Endothelial cell of umbilical vein (primary cell): ENCODE measurements around the gene CEP120. TPM values are rescaled to one million over a fixed set of nuclear protein-coding genes. Genes with fewer than 3 reads are reported as not detected.

ENCODE experiments used
- BruUV-seq: library from RNA; stranded (reverse); fragments of 400-500 nt; replicated peaks from 2 replicates; lab custom pipeline; 2021; lab: Mats Ljungman, UMichigan
- CTCF ChIA-PET: fragments of 300-600, 350-600 bp; sonication (Branson Sonifier 250); formaldehyde crosslinking; loops from one replicate; lab custom pipeline; 2021; ENCODE audit warnings: antibody characterized with exemption, inconsistent platforms; lab: Charles Lee
- POLR2A ChIA-PET: fragments of 300-600, 350-600 bp; sonication (Branson Sonifier 250); formaldehyde crosslinking; loops from one replicate; lab custom pipeline; 2021; ENCODE audit warnings: antibody characterized with exemption, inconsistent platforms; lab: Charles Lee
- DNase-seq: peaks from one replicate; pipeline ENCODE4 v3.0.0-alpha.2; 2011; ENCODE audit warnings: low read depth, low spot score
- FAIRE-seq: peaks from 2 replicates; lab custom pipeline; 2011; peaks lifted over from hg19 to GRCh38; lab: Jason Lieb, UNC
- H2AFZ ChIP-seq: 2 replicates; pipeline ENCODE4 v1.6.0; 2012; ENCODE audit warnings: low read depth, low read length, control low read depth, inconsistent platforms
- H3K27ac ChIP-seq: 2 replicates; pipeline ENCODE4 v1.5.1; 2011; ENCODE audit warnings: low read depth, mild to moderate bottlenecking, control low read depth, low read length, moderate library complexity; ENCODE audit not compliant: insufficient read depth
- H3K27me3 ChIP-seq, 2 experiments: 2 replicates each; pipeline versions ENCODE4 v1.6.0 to v1.6.1; 2011; ENCODE audit warnings: low read length in 2 of 2, mixed read lengths in 1 of 2; ENCODE audit not compliant: control insufficient read depth in 2 of 2, insufficient read depth in 2 of 2
- H3K36me3 ChIP-seq, 2 experiments: 2 replicates in 1 of 2; 3 replicates in 1 of 2; pipeline ENCODE4 v1.5.1; 2011; ENCODE audit warnings: low read length in 2 of 2, mild to moderate bottlenecking in 1 of 2, moderate library complexity in 1 of 2; ENCODE audit not compliant: control insufficient read depth in 2 of 2, insufficient read depth in 2 of 2; ENCODE audit errors: extremely low read depth in 1 of 2
- H3K4me1 ChIP-seq: 3 replicates; pipeline ENCODE4 v1.5.1; 2011; ENCODE audit warnings: mild to moderate bottlenecking, low read length; ENCODE audit not compliant: control insufficient read depth, insufficient read depth; ENCODE audit errors: extremely low read depth
- H3K4me2 ChIP-seq: 2 replicates; pipeline ENCODE4 v1.6.1; 2011; ENCODE audit warnings: low read length, control low read depth, mixed read lengths; ENCODE audit not compliant: insufficient read depth
- H3K4me3 ChIP-seq, 3 experiments: fragments of 200-600 bp in 1 of 3; sonication (generic), shearing (Covaris generic) in 1 of 3; replicated peaks in 1 of 3; 2 replicates each; pipeline ENCODE4 v1.5.1; 2011 to 2016; ENCODE audit warnings: control low read depth in 3 of 3, low read length in 3 of 3, mild to moderate bottlenecking in 2 of 3, inconsistent platforms in 1 of 3, low read depth in 1 of 3, moderate library complexity in 1 of 3; ENCODE audit not compliant: insufficient read depth in 1 of 3
- H3K79me2 ChIP-seq: 2 replicates; pipeline ENCODE4 v1.6.0; 2012; ENCODE audit warnings: low read length, inconsistent platforms; ENCODE audit not compliant: control insufficient read depth, insufficient read depth
- H3K9ac ChIP-seq: replicated peaks from 2 replicates; pipeline ENCODE3; 2011; ENCODE audit warnings: low read length, control low read depth; ENCODE audit not compliant: insufficient read depth; ENCODE audit errors: extremely low read depth
- H3K9me1 ChIP-seq: replicated peaks from 3 replicates; pipeline ENCODE4 v1.6.0; 2011; ENCODE audit warnings: mild to moderate bottlenecking, low read length; ENCODE audit not compliant: control insufficient read depth, insufficient read depth; ENCODE audit errors: extremely low read depth
- H3K9me3 ChIP-seq: replicated peaks from 2 replicates; pipeline ENCODE4 v1.5.1; 2012; ENCODE audit warnings: low read length, inconsistent platforms; ENCODE audit not compliant: control insufficient read depth, insufficient read depth
- H4K20me1 ChIP-seq: replicated peaks from 2 replicates; pipeline ENCODE3; 2011; ENCODE audit warnings: mild to moderate bottlenecking, low read length; ENCODE audit not compliant: control insufficient read depth, insufficient read depth; ENCODE audit errors: extremely low read depth
- EZH2 ChIP-seq: IDR thresholded peaks from 2 replicates; pipeline ENCODE4 v1.6.1; 2012; ENCODE audit warnings: borderline replicate concordance, low read depth, mild to moderate bottlenecking, moderate library complexity, low read length, inconsistent platforms; ENCODE audit not compliant: severe bottlenecking
- FOS ChIP-seq: IDR thresholded peaks from 2 replicates; pipeline ENCODE4 v1.6.1; 2011; ENCODE audit warnings: mild to moderate bottlenecking, low read length, moderate library complexity, borderline replicate concordance; ENCODE audit not compliant: insufficient read depth
- GATA2 ChIP-seq: IDR thresholded peaks from 2 replicates; pipeline ENCODE4 v1.7.0; 2011; ENCODE audit warnings: low read depth, mild to moderate bottlenecking, moderate library complexity, mixed read lengths, low read length; ENCODE audit not compliant: insufficient read length, insufficient read depth
- JUN ChIP-seq: IDR thresholded peaks from 2 replicates; pipeline ENCODE4 v1.6.1; 2011; ENCODE audit warnings: borderline replicate concordance, low read depth; ENCODE audit not compliant: insufficient read length, insufficient read depth
- MAX ChIP-seq: IDR thresholded peaks from 2 replicates; pipeline ENCODE4 v1.6.1; 2011; ENCODE audit not compliant: insufficient read depth, insufficient read length
- MYC ChIP-seq: IDR thresholded peaks from one replicate; pipeline ENCODE4 v1.6.1; 2011; ENCODE audit warnings: mild to moderate bottlenecking, low read depth, low read length
- POLR2A ChIP-seq: IDR thresholded peaks from 2 replicates; pipeline ENCODE4 v1.6.1; 2012; ENCODE audit warnings: low read depth, mild to moderate bottlenecking, control low read depth, low read length
- POLR2AphosphoS5 ChIP-seq: IDR thresholded peaks from 2 replicates; pipeline ENCODE4 v1.6.1; 2012; ENCODE audit warnings: low read depth, mild to moderate bottlenecking, control low read depth, low read length, moderate library complexity; ENCODE audit not compliant: insufficient read depth
- dilution Hi-C: fragments of 300-500 bp; cut with MboI; formaldehyde crosslinking; loops from one replicate; pipeline ENCODE4 v1.15.0; 2019; ENCODE audit warnings: low sequenced_read_pairs; ENCODE audit not compliant: extremely low pct_ligation_motif_present
- intact Hi-C: fragments of 100-400 bp; cut with micrococcal nuclease; formaldehyde crosslinking; loops from one replicate; pipeline ENCODE4 v1.10.0; 2022
- polyA plus RNA-seq, 4 experiments: library from polyadenylated mRNA; depleted of rRNA in 3 of 4; stranded (reverse) in 3 of 4; unstranded in 1 of 4; fragments of >200 nt; gene quantifications; 2 replicates each; pipeline versions ENCODE4 v1.2.1 to v1.2.3, GENCODE V29; 2011 to 2012; ENCODE audit warnings: missing spikeins in 1 of 4
- total RNA-seq: library from RNA; stranded (reverse); gene quantifications from 2 replicates; pipeline ENCODE4 v1.2.3, GENCODE V29; 2021
- TF ChIP-seq, protein P1 (sequence below), 2 donors: IDR thresholded peaks; 1 replicate in 1 of 2; 2 replicates in 1 of 2; pipeline ENCODE4 v1.5.1; 2011; ENCODE audit warnings: low read length in 2 of 2, mild to moderate bottlenecking in 2 of 2, moderate library complexity in 2 of 2, control low read depth in 1 of 2, inconsistent platforms in 1 of 2, low read depth in 1 of 2; ENCODE audit not compliant: insufficient read depth in 1 of 2; ENCODE audit errors: extremely low read depth in 1 of 2

Gene CEP120
- total and polyA plus RNA-seq, 2 donors (not counting 3 experiments of a cell fraction or from before 2014, with no cell fraction given), result 6.6 to 18.8 TPM

DNA sequence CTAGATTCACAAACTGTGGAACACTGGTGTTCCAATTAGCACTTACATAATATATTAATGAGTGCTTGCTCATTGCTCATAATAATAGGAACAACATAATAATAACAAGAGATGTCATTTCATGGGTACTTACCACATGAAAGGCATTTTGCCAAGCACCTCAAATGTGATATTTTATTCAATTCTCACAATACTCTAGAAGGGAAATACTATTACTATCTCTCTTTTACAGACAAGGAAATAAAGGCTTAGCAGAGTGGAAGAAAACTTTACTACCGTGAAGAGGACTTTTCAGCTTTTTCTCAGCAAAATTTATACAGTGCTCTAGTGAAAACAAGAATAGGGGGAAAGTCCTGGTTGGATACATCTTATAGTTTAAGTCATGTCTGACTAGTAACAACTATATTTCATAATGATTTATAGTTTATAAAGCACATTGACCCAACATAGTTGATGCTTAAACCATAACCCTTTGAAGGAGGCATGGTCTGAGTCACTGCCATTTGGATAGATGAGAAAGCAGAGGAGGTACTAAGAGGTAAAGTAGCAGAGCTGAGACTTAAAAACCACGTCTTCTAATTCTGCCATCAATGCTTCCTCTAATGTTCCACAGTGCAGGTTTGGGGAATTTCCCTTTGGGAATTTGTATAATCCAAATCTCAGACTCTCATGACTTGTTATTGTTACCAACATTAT lies 124.7 kb downstream of the CEP120 start:
- TF ChIP-seq MAX, result no peak
- TF ChIP-seq JUN, result no peak
- no peak for TF ChIP-seq POLR2AphosphoS5
- BruUV-seq, result no TSS peak
- no peak overlapping the region for H3K27ac ChIP-seq
- H3K79me2 ChIP-seq, result no peaks in the 10 kb centered on the region
- intact Hi-C loops (no loop called here), dilution Hi-C loops (no loop called here)
- H3K27me3 ChIP-seq, result no peaks in the 10 kb centered on the region
- H3K4me2 ChIP-seq, result no peak overlapping the region
- no peaks in the 10 kb centered on the region for H3K9me3 ChIP-seq
- FAIRE-seq, result no peak
- POLR2A ChIA-PET, result no interaction called here
- H3K9me1 ChIP-seq, result no peaks in the 10 kb centered on the region
- CTCF ChIA-PET, result interaction anchor here (1.0 kb wide), 1 partner anchor 18 kb away, joined by 3 read pairs; no protein-coding TSS in a partner anchor
- H3K9ac ChIP-seq, result no peak overlapping the region
- no peaks in the 10 kb centered on the region for H3K36me3 ChIP-seq
- DNase-seq, result no peak
- no peaks in the 10 kb centered on the region for H4K20me1 ChIP-seq
- no peak overlapping the region for H2AFZ ChIP-seq
- H3K4me1 ChIP-seq, result no peaks in the 10 kb centered on the region
- H3K4me3 ChIP-seq, result no peak overlapping the region

GRCh38 chr5:123297866-123298265 lies 125.3 kb downstream of the CEP120 start:
- H3K27ac ChIP-seq, result no peak overlapping the region
- no peaks in the 10 kb centered on the region for H3K4me1 ChIP-seq
- intact Hi-C loops, result no loop called here
- CTCF ChIA-PET, result interaction anchor here (1.0 kb wide), 1 partner anchor 18 kb away, joined by 3 read pairs; no protein-coding TSS in a partner anchor
- no peaks in the 10 kb centered on the region for H3K9me3 ChIP-seq
- FAIRE-seq (no peak), DNase-seq (peak; percentile 6)
- H3K4me2 ChIP-seq, result no peak overlapping the region
- H3K36me3 ChIP-seq, result no peaks in the 10 kb centered on the region
- TF ChIP-seq MYC (no peak), POLR2AphosphoS5 (no peak), GATA2 (no peak), EZH2 (no peak), POLR2A (no peak), MAX (no peak), JUN (no peak), FOS (no peak)
- TF ChIP-seq, protein P1, sequence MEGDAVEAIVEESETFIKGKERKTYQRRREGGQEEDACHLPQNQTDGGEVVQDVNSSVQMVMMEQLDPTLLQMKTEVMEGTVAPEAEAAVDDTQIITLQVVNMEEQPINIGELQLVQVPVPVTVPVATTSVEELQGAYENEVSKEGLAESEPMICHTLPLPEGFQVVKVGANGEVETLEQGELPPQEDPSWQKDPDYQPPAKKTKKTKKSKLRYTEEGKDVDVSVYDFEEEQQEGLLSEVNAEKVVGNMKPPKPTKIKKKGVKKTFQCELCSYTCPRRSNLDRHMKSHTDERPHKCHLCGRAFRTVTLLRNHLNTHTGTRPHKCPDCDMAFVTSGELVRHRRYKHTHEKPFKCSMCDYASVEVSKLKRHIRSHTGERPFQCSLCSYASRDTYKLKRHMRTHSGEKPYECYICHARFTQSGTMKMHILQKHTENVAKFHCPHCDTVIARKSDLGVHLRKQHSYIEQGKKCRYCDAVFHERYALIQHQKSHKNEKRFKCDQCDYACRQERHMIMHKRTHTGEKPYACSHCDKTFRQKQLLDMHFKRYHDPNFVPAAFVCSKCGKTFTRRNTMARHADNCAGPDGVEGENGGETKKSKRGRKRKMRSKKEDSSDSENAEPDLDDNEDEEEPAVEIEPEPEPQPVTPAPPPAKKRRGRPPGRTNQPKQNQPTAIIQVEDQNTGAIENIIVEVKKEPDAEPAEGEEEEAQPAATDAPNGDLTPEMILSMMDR (IDR thresholded peaks at IDR 0.05; ENCODE audit: extremely low read depth in 1 of 2, insufficient read depth in 1 of 2, low read depth in 1 of 2, low read length in 2 of 2), result no peak
- H3K9ac ChIP-seq, result no peak overlapping the region
- no peaks in the 10 kb centered on the region for H3K9me1 ChIP-seq
- no peak overlapping the region for H3K4me3 ChIP-seq
- no peaks in the 10 kb centered on the region for H3K79me2 ChIP-seq
- H2AFZ ChIP-seq, result no peak overlapping the region
- no TSS peak for BruUV-seq
- H3K27me3 ChIP-seq, result no peaks in the 10 kb centered on the region
- no peaks in the 10 kb centered on the region for H4K20me1 ChIP-seq
- POLR2A ChIA-PET, result no interaction called here
- dilution Hi-C loops, result no loop called here
